Measurements from ENCODE around the gene OPRL1.

DNA sequence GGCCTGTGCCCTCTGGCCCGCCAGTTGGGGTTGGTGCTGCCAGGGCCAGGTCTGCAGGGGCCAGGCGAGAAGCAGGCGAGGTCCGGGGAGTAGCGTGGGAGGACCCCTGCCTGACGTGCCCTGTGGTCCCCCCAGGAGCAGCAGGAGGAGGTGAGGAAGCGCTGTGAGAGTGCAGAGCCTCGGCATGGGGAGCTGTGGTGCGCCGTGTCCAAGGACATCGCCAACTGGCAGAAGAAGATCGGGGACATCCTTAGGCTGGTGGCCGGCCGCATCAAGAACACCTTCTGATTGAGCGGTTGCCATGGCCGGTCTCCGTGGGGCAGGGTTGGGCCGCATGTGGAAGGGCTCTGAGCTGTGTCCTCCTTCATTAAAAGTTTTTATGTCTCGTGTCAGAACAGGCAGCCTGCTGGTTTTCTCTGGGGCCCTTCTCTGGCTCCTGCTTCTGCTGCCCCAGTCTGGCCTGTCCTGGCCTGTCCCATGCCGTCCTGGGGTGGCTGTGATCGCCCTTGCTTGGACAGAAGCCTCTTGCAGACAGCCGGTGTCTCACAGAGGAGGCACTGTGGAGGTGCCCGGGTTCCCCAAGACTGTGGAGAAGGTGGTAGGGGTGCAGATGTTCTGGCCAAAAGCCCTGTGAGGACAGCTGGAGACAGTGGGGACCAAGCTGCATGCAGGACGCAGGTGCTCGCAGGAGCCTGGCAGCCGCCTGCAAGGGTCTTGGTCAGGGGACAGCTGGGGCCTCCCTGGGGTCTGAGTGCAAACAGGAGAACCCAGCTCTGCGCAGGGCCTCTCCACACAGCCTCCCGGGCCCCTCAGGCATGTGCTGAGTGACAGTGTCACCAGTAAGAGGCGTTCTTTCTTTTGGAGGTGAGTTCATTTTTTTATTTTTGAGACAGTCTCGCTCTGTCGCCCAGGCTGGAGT lies 46.9 kb upstream of the OPRL1 start:
- TF ChIP-seq, protein P1, sequence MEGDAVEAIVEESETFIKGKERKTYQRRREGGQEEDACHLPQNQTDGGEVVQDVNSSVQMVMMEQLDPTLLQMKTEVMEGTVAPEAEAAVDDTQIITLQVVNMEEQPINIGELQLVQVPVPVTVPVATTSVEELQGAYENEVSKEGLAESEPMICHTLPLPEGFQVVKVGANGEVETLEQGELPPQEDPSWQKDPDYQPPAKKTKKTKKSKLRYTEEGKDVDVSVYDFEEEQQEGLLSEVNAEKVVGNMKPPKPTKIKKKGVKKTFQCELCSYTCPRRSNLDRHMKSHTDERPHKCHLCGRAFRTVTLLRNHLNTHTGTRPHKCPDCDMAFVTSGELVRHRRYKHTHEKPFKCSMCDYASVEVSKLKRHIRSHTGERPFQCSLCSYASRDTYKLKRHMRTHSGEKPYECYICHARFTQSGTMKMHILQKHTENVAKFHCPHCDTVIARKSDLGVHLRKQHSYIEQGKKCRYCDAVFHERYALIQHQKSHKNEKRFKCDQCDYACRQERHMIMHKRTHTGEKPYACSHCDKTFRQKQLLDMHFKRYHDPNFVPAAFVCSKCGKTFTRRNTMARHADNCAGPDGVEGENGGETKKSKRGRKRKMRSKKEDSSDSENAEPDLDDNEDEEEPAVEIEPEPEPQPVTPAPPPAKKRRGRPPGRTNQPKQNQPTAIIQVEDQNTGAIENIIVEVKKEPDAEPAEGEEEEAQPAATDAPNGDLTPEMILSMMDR (IDR thresholded peaks at IDR 0.05; ENCODE audit: insufficient read depth, low read length, poor library complexity, severe bottlenecking) = no peak
- TF ChIP-seq EZH2phosphoT487 (conservative IDR thresholded peaks at IDR 0.05; ENCODE audit: low read length) = no peak
